CMK (cell line): ENCODE results near the gene ARID1B.
"Not testable (repeated sequence)": the region's sequence is repeated elsewhere in the genome, so short reads cannot be mapped to it uniquely, and the experiment has no call there.

ENCODE experiments used
- DNase-seq: peaks from one replicate; pipeline ENCODE4 v3.0.0-alpha.2; 2010; ENCODE audit warnings: low read depth

The ARID1B gene

DNA sequence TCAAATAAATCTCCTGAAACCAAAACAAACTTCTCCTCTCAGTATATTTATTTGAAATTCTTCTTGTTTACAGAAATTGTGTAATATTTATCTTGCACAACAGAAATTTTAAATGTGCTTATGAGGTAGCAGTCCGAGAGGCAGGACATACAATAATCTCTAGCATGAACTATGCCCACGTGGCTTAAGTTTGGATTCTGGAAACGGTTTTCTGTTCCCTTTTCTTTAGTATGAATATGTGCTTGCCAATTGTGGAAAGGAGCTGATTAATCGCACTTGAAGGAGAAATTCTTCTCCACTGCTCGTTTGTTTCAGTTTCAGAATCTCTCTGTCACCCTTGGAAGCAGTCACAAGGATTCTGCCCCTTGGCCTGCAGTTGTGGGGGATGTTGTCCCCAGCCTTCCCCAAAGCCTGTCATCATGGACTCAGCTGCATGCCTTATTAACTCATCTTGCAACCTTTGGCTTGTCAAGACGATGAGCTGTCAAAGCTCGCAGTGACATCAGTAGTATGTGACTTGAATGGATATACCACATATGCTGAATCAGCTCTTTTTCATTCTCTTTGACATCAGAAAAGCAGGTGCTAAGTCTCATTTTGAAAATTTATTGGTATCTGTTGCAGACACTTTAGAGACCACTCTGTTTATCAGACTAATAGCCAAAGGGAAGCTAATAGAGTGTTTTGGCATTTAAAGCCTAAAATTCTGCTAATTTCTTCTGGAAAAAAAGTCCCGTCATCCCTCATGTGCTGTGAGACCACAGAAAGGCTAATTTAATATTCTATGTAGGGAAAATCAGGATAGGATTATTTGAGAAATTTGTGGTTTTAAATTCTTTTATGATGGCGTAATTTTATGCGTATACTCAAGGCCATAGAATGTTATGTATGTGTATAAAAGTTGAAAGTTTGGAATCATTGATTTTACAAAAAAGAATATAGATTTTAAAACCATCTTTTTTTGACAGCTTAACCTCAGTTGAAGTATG is 186.8 kb downstream of the ARID1B start:
- no peak for DNase-seq

DNA sequence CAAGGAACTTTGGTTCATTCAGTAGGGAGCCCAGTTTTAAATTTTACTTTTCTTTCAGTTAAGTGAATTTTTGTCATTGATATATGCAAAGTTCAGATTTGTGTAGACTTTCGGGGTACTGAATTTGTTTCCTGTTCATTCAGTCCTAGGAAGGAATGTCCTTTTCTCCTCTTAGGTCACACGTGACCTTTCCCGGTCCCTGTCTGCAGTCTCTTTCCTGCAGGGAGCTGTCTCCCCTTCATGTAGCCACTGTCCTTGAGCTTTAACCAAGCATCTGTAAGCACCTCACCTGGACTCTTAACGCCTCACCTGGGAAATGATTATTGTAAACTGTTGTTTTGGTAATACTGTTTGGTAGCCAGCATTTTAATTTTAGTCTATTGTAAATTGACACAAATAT is 190.7 kb downstream of the ARID1B start:
- DNase-seq, result no peak

DNA sequence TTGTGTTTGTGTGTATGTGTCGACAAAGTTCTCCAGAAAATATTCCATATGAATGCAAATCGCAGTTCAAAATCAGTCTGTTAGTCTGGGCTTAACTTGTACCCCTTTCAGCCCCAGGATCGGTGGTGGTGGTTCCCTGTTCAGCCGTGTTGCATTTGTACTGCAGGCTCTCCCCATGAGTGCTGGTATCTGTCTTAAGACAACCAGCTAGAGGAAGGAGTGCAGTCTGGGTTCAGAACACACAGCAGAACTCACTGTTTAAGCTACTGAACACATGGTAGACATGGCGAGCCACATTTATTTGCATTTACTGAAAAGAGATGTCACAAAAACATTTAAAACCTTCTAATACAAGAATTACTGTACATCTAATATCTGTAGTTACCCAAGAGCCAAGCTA is 192.1 kb downstream of the ARID1B start:
- no peak for DNase-seq

DNA sequence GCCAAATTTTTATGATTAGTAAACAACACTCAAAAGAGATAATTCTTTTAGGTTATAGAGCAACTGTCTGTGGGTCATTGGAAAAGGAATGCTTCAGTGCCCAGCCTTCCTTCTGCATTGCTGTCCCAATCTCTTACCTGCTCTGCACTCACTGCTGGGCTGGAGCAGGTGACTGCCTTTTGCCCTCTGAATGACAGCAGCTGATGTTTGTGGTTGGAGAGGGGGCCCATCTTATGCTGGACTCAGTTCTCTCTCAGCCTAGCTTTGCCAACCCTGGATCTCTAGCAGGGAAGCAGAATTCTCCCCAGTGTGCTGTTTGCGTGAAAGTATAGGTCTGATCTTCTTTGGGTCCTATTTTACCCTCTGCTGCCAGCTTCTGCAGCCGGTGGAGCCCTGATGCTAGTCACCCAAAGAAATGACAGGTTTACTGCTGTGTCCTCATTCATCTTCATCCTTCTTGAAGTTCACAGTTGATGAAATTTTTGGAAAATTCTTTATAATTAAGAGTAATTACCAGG is 193.5 kb downstream of the ARID1B start:
- no peak for DNase-seq

DNA sequence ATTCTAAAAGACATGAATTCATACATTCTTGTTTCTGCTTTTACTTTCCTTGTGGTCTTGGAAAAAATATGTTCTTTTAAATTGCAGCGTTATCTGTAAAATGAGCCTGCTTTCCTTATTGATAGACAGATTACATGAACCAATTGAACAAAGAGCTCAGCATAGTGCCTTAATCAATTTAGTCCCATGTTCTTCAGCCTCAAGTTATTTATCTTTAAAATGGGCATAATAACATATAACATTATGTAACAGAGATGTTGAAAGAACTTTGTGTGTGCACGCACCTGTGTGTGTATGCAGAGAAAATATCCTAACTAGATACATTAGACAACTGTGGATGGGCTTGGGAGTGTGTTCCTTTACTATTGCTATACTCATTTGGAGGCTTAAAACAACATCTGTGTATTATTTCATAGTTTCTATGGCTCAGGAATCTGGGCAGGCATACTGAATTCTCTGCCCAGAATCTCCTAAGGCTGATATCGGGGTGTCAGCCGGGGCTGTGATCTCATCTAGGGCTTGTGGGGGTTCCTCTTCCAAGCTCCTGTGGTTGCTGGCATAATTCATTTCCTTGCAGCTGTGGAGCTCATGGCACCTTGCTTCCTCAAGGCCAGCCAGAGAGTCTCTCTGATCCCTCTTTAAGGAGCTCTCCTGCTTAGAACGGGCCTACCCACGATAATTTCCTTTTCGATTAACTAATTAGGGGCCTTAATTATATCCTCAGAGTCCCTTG is 194.1 kb downstream of the ARID1B start:
- no peak for DNase-seq

DNA sequence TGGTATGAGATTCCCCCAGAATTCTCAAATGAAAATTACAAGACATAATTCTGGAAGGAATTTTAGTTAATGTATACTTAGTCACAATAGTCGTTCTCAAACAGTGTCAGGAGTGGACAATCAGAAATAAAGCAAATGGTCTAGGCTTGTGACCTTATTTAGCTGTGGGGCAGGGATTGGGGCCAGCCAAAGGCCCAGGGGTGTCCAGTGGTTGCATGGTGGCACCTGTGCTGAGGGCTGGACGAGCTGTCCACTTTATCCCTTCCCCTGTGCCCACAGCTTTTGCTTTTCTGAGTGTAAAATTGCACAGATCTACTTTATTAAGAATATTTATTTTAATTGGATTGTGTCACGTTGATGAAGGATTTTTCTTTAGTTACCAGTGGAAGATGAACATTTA is 195.0 kb downstream of the ARID1B start:
- no peak for DNase-seq

DNA sequence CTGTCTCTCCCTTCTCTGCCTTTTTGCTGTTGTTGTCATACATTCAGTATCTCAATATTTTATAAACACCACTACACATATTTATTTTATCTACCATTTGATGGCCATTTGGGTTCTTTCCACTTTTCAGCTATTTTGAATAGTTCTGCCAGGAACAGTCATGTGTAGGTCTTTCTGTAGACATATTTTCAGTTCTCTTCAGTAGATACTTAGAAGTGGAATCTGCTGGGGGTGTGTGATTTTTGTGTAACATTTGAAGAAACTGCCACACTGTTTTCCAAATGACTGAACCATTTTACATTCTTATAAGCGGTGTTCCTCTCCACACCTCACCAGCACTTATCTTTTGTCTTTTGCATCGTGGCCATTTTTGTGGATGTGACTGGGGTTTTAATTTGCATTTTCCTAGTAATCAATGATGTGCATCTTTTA is 197.7 kb downstream of the ARID1B start:
- no peak for DNase-seq

DNA sequence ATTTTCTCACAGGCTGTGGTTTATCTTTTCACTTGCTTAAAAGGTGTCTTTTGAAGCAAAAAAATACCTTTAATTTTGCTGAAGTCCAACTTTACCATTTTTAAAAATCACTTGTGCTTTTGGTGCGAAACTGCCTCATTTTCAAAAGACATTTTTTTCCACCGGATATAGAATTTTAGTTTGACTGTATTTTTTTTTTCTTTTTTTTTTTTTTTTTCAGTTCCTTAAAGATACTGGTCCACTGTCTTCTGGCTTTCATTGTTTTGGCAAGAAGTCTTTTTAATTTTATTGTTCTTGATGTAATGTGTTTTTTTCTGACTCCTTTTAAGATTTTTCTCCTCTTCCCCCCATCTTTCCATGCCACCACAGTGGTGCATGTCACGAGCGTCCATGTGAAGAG is 198.2 kb downstream of the ARID1B start:
- DNase-seq, result no peak

DNA sequence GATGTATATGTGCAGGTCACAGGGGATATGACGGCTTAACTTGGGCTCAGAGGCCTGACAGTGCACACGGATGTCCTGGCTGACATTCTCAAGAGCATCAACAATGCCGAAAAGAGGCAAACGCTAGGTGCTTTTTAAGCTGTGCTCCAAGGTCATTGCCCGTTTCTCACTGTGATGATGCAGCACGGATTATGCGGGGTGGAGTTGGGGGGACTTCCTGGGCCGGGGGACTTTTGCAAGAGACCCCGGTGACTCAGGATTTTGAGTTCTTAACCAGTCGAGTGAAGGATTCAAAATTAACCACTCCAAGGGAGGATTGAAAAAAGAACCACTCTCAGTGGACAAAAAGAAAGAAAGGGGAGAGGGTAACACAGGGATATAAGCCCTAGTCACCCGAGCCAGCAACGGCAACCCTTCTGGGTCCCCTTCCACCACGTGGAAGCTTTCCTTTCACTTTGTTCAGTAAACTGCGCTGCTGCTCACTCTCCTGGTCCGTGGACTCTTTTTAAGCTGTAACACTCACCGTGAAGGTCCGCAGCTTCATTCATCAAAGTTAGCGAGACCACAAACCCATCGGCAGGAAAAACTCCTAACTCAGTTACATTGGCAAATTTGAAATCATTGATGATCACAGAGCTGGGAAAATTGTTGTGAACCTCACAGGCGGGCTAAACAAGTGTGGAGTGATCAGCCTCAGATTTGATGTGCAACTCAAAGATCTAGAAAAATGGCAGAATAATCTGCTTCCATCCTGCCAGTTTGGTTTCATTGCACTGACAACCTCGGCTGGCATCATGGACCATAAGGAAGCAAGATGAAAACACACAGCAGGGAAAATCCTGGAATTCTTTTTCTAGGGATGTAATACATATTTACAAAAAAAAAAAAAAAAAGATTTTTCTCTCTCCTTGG is 199.3 kb downstream of the ARID1B start:
- DNase-seq, result no peak

DNA sequence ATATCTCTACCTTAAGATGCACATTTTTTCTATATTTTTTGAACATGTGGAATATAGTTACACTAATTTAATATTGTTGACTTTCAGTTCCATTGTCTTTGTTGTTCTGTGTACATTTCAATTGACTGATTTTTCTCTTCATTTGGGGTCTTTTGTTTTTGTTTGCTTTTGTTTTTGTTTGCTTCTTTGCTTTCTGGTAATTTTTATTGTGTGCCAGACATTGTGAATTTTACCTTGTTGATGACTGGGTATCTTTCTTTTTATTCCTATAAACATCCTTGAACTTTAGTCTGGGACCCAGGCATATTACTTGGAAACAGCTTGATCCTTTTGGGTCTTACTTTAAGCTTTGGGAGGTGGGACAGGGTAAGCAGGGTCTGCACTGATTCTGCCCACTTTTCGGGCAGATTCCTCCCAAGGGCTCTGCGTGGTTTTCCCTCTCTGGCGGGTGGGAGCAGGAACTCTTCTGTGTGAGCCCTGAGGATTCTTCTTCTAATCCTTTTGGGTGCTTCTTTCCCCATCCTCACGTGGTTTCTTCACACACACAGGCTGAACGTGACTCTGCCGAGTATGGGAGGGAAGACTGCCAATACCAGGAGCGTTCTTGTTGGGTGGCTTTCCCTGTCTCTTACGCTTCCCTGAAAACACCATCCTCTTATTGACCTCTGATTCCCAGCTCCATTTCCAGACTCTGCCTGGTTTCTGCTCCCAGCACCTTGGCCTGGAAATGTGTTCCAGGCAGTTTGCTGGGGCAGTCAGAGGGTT is 200.5 kb downstream of the ARID1B start:
- DNase-seq, result no peak

DNA sequence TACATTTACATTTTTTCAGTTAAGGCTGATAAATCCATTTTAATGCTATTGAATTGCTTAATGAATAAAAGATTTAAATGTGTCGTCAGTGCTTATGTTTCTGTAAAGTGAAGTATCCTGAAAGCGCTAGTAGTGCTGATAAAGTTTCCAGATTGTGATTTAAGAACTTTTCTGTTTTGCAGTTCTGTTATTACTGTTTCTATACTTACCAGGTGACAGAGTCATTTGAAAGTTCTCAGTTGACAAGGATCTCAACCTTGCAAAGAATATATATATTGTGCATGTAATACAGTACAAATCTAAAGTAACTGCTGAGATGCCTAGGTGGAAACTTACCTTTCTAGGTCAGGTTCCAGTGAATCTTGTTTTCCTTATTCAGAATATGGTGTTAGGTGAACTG is 201.8 kb downstream of the ARID1B start:
- DNase-seq, result no peak

DNA sequence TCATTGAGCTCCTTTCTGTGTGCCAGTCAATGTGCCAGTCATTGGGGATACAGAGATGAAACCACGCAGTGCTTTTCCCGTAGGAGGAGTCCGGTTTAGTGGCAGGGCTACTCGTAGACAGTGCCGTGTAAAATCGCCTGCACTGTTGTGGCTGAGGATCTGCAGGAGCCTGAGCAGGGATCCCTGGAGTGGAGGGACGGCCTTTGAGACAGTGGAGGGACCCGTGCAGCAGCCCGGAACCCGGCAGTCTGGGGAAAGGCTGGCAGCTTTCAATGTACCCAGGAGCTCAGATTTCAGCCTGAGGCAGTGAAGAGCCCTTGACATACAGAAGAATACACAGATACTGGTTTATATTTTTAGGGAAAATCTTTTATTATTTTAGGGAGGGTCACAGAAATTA is 203.3 kb downstream of the ARID1B start:
- DNase-seq, result no peak

DNA sequence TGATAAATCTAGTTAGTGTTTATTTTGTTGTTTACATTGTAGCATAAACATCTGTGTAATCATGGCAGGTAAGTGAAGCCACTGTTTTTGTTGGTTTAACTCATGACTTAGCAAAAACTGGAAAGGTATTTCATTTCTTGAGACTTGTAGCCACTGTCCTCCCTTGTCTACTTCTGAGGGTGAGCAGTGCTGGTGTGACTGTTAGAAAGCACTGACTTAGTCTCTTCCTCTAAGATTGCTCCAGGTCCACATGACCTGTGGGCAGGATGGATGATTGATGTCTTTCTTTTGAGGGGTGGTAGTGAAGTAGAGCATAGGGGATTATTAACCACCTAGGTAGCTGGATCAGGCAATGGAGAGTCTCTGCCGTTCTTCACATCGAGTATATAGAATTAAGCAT is 203.8 kb downstream of the ARID1B start:
- no peak for DNase-seq

DNA sequence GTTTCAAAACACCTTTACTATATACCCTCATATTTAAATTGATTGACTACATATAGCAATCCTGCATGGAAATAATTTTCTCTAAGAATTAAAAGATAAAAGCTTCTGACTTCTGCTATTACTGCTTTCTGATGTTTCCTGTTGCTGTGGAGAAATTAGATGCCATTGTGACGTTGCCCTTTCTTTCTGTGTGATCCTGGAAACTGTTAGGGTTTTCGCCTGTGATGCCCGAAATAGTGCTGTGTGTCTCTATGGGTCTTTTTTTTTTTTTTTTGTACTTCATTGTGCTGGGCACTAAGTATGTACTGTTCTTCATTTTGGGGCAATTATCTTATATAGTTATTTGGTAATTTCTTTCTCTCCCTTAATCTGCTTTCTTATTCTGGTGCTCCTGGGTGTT is 205.0 kb downstream of the ARID1B start:
- no peak for DNase-seq

DNA sequence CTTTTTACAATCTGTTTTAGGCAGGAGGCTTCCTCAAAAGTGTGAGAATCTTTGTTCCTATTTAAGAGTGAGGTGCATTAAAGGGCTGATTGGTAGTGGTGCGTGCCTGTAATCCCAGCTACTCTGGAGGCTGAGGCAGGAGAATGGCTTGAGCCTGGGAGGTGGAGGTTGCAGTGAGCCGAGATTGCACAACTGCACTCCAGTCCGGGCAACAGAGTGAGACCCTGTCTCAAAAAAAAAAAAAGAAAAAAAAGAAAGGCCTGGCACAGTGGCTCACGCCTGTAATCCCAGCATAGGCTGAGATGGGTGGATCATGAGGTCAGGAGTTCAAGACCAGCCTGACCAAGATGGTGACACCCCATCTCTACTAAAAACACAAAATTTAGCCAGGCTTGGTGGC is 205.7 kb downstream of the ARID1B start:
- DNase-seq, result not testable (repeated sequence)

DNA sequence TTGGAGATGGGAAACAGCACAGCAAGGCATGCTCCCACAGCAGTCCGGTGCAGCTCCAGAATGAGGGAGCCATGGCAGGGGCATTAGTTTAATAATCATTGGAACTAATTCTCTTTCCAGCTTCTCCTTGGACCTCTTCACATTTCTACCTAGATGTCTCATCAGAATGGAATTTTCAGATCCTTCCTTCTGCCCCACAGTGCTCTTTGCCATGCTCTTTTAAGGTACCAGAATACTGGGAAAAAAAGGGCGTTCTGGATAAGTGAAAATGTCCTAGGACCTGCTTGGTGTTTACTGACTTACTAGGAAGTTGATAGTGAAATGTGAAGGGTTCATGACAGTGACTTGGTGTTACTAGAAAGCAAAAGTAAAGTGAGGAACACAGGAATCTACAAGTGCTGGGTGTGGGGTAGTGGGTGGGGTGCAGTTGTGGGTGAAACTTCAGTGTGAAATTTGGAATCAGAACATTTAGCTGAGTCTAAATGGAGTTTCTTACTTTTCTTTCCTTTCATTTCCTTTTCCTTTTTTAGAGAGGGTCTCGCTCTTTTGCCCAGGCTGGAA is 207.1 kb downstream of the ARID1B start:
- no peak for DNase-seq

DNA sequence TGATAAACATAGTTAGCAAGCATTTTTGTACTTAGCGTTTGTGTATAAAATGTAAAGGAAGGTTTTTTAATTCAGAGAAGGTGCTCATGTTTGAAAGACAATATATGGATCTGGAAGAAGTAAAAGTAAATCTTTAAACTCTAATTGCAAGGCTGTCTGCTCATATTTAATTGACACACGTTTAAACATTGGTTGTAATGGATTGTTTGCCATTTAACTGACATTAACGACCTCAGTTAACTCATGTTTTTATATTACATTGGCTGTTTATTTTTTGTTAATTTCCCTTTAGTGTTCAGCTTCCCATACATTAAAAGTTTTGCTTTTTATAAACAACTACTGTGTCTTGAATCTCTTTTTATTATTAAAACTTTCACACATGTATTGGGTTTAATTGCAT is 208.1 kb downstream of the ARID1B start:
- DNase-seq, result no peak

DNA sequence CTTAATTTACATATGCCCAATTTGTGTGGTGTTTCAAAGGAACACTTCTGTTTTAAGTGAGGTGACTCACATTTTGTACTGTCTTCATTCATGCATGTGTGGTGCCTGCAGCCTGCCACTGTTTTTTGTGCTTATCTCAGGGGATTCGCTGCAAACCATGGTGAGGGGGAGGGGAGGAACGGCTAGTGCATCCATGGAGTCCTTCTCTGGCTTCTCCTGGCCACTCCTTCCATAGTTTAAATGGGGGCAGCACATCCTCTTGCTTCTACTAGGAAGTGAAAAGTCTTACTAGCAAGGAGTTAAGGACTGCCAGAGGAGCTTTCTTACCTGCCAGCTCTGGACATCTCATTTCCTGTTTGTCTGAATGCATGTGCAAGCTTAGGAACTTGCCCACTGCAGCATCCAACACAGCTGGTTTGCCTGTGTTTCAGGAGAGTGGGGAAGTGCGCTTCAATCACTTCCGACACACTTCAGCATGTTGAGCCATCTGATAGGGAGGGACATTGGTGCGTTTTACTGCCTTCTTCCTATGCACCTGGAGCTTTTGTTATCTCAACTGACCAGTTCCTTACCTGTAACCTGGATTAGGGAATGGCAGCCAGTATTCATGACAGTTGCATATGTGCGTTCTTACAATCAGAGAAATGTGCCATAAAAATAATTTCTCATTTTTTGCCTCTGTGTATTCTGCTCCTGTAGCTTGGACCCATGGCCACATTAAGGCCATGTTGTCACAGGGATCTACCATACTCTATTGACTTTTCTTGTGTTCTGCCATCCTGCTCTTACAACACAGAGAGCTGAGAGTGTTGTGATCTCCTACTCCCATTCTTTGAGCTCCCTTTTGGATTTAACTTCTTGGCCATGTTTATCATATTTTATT is 211.3 kb downstream of the ARID1B start:
- DNase-seq, result no peak

DNA sequence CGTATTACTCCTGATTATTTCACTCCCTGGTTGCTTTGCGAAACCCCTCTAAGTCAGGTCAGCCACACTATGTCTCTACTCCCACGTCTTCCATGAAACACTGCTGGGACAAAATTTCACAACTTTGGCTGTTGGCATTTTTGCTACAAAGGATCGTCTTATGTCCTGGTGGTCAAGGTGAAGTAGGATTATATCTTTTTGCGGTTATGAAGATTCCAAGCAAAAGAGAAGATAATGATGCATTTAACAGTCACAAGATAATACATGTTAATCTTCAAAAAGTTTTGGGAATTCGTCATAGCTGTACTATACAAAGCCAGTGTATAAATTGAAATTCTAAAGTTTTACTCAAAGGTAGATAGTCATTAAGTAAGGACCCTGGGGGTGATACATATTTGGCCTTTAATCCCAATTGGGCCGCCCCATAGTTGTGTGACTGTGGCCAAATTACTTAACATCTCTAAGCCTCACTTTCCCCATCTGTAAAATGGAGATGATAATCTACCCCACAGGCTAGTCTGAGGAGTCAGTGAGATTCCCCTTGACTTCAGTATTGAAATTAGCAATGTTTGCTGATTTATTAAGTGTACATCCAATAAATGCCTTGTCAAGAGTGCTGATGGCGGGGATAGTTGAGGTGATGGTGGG is 212.1 kb downstream of the ARID1B start:
- DNase-seq, result no peak
